Activated naive CD4-positive, alpha-beta T cell (primary cell): Measurements from ENCODE around the gene EPGN.

Experiments used
- DNase-seq, 4 experiments: peaks; one replicate each; lab custom pipeline; 2025; lab: John Stamatoyannopoulos, UW

Gene EPGN

DNA sequence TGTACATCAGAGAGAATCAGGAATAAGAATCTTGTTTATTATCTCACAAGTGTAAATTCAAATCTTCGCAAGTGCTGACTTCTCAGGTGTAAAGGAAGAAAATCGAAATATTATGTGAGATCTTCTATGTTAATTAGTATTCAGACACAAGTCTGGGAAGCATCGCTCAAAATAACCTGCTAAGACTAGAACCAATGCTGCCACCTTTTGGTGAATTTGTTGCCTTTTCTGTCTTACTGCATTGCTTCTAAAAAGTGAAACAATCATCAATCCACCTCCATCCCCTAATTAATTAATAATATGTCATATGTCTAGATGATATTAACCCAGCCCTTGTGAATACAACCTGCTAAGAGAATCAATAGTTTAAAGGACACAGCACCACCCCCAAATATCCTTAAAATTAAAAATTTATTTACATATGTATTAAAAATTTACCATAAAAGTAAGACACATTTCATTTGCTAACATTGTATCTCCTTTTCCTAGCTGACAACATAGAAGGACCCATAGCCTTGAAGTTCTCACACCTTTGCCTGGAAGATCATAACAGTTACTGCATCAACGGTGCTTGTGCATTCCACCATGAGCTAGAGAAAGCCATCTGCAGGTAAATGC, 3.5 kb downstream of the EPGN start:
- no peak for DNase-seq

DNA sequence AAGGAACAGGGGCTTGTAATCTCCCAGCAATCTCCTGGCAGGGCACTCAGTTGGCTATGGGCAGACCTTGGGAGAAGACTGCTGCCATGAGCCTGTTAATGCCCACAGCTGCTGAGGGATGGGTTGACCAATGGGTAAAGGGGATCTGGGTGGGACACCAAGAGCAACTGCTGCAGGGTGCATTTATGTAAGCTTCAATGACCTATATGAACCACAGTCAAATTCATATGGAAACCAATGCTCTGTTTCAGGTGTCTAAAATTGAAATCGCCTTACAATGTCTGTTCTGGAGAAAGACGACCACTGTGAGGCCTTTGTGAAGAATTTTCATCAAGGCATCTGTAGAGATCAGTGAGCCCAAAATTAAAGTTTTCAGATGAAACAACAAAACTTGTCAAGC, 6.1 kb downstream of the EPGN start:
- no peak for DNase-seq

DNA sequence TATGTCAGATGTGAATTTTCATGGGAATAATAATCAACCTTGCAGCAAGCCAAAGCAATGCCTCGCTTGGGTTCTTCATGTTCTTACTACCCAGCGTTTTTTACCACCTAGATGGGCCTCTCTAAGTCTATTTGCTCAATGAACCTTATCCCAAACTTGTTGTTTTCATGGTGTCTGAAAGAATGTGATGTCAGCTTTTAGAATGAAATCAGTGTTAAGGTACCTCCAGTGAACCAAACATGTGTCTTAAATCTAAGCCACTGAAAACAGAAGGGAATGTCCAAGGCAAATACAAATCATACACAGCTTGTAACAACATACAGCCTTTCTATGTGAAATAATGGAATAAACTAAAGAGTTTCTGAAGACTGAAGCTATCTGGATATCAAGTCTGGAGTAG, 6.7 kb downstream of the EPGN start:
- no peak for DNase-seq

DNA sequence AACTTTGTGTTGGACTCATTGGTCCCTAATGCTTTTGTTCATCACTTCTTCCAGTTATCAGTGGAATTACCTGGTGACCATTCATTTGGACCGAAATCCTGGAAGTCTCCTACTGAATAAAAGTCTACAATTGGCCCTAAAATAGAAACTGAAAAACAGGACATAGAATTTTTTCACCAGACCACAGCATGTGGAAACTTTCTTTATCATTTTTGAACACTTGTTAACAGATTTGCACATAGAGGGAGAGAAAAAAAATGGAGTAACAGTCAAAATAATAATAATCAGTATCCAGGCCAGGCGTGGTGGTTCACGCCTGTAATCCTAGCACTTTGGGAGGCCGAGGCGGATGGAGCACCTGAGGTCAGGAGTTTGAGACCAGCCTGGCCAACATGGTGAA, 7.1 kb downstream of the EPGN start:
- DNase-seq = no peak

DNA sequence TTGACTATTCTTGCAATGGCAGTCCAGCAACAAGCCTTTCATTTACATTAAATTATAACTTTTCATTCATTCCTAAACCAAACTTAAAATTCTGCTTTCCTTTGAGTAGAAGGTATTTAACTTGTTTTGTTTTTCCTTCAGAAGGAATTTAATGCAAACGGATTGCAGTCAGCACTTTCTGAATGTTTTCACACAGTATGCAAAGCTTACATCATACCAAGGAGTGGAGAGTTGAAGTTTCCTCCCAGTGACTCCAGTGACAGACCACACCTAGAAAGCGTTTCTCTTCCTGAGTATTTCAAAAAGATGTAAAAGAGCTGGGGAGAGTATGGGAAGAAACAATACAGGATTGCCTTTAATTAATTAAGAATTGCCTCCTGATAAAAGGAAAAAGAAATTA, 8.1 kb downstream of the EPGN start:
- no peak for DNase-seq

DNA sequence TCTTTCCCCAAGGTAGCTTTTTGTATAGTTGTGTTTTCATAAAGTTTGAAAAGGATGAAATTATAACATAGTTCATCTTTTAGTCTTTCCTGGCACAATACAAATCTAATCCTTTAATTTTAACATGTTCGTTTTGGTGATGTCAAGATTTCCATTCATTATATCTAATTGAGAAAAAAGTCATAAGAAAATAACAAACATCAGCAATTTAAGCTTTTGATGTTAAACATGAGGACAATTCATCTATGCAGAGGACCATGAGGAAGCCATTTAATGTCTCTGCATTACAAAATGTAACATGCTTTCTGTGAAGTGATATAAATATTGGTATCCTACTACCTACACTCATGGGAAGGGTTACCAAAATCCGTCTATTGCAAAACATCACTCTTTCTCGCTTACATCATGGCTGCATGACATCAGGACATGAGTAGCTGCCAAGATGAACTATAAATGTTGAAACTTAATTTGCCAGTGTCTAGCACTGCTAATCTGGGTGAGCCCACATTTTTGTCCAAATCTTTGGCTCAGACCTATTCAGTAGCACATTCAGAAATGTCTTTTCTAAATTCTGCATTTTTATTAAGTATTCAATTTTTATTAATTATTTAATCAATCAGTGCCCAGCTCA, 9.5 kb downstream of the EPGN start:
- no peak for DNase-seq

DNA sequence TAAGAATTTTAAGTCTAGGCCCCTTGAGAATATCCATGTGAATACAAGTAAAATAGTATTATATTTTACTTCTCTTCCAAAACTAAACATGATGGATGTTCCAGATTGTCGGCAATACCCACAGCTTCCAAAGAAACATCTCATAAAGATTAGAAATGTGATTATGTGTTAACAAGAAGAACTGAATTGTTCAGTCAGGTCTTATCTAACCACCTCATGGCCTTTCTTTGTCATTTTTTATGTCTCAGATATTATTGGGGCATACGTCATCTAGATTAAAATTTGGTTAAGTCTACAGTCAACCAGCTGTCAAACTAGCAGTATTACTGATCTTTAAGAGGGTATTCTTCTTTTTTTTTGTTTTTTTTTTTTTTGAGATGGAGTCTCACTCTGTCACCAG, 10.0 kb downstream of the EPGN start:
- DNase-seq = no peak

DNA sequence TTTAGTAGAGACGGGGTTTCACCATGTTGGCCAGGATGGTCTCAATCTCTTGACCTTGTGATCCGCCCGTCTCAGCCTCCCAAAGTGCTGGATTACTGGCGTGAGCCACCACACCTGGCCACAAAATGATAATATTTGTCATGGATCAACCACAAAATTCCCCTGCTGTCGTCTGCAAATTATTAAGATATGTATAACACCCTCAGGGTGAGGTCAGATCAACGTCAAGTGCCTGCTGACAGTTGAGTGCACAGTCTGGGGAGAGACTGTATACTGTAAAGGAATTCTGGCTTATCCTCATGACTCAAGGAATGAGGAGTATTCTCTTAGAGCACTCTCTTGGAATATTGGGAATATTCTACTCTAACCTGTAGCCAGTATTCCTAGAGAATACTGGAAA, 11.2 kb downstream of the EPGN start:
- DNase-seq = no peak

DNA sequence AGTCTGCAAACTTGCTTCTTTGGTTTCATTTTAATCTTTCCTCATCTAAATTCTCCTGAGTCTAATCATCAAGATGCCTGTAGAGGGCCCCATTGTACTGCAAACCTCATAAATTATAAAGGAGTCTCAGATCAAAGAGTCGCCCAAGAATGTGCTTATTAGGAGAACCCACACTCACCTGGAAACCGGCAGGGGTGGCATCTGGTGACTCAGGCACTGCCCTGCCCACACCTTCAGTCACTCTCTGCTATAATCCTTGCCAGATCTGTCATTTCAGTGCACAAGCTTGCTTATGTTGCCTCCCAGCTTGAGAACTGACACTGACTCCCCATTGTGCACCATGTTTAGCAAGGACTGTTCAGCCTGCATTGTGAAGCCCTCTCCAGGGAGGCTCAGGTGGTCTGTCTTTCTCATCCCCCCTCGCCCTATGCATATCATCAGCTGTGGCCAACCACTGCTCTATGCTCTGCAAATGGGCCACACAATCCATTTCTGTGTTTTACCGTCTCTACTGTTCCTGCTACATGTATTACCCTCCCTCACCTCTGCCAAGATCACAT, 12.4 kb downstream of the EPGN start:
- DNase-seq = peak in 1 of 4 experiments; percentile 1

DNA sequence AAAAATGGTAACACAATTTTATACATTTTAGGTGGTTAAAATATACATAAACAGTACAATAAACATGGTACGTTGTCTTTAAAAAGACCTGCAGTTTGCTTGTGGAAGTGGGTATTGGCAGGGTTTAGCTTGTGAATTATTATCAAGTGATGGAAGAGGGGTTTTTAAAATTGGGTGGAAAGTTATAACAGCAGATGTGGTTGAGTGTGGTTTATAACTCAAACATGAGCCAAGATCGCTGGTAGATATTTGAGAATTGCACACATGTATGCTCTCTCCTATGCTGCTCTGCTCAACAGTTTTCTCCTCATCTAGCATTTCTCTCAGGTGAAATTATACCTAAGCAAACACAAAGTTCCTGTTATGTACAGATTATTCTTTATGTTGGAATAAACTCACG, 14.0 kb downstream of the EPGN start:
- no peak for DNase-seq

DNA sequence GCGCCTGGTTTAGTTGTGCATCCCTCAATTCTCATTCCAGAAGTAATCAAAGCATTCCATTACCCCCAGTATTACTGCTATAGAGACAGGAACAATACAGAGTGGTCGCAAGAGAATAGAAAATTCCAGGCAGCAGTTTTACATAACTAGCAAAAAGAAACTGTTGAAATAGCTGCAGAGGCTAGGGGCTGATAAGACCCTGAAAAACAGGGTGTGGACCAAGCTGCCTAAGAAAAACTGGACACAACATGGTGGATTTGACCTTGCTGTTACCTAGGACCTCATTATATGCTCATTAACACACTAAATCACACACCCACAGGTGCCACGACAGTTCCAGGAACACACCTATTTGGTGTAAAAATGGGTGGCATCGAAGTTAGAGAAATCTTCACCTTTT, 15.4 kb downstream of the EPGN start:
- DNase-seq = no peak

DNA sequence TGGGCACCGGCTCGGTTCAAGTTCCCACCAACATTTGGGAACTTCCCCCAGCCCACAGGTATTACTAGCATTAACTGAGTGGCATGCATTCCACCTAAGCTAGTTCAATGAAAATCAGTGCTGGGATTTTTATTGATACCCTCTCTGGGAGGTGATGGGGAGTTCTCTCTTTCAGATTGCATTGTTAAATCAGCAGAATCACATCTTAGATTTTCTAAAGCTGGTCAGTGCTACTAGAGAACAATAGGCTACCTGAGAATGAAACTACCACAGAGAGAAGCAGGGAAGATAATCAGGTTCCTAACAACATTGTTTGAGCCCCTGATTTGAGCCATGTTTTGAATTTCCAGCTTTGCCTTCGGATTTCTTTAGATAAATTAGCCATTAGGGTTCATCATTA, 16.0 kb downstream of the EPGN start:
- no peak for DNase-seq

DNA sequence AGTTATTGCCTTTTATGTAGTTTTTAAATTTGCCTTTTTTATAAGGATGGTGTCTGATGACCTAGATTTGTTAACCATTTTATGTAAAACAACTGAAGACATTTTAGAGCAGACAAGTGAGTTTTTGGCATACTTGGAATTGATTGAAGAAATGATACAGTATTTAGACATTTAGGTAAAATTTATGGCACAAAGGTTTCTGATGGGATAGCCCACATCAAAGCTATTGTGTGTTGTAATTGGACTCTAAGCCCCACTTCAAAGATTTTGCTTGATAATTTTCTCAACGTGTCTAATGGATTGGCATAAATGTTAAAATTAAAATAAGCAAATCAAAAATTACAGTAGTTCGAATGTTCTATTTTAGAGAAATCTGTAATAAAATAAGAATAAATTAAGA, 17.6 kb downstream of the EPGN start:
- DNase-seq = no peak

DNA sequence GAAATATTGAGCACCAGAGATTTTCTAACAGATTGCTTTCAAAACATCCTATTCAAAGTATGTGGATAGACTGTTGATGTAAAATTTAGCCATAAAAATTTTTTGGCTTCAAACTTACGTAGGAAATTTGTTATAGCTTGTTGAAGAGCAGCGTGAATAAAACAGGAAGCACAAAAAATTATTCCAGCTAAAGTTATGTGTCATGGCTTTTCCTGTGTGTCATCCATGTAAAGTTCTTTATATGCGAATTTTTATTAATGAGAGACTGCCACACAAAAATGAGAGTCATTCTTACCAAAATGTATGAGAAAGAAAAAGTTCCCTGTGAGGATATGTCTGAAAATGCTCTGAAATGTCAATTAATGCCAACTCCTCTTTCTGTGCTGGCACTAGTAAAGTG, 19.5 kb downstream of the EPGN start:
- no peak for DNase-seq

DNA sequence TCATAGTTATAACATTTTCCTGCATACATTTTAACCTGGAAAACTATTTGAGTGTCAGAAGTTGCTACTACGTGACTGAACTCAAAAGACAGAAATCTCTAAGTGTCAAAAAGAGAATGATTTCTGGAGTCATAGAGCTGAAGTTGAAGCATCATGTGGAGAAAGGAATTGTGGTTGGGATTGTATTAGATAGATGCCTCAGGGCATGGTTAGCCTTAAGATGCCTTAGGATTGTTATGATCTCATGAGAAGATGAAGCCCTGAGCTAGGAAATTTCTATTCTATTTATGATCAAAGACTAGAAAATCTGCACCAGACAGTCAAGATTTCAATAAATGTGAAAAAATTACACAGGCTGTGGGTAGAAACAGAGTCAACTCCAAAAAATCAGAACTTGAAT, 20.2 kb downstream of the EPGN start:
- no peak for DNase-seq

DNA sequence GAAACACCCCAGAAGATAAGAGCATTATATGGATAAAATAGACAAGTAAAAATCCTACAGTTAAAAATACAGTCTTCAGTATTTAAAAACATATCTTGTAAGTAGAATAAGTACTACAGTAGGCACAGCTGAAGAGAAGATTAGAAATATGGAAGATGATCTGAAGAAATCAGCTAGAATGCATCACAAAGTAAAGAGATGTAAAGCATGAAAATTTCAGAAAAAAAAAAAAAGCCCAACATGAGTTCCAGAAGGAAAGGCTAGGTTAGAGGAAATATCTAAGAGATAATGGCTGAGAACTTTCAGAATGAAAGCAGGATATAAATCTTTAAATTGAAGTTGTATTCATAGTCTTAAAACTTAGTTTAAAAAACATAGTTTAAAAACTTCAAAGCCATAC, 21.0 kb downstream of the EPGN start:
- no peak for DNase-seq

DNA sequence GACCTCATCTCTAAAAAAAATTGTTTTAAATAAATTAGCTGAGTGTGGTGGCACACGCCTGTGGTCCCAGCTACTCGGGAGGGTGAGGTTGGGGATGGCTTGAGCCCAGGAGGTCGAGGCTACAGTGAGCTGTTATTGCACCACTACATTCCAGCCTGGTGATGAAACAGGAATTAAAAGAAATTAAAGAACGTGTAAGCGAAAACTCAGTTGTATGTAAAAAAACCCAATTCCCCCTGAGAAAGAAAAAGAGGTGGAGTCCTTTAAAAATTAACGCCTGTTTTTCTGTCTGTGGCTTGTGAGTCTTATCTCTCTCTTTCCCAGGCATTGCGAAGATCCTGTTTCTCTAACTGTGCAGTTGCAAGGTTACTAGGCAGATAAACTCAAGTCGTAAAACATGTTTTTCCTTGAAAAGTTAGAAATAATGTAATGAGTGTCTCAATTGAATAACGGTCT, 22.1 kb downstream of the EPGN start:
- DNase-seq = no peak

DNA sequence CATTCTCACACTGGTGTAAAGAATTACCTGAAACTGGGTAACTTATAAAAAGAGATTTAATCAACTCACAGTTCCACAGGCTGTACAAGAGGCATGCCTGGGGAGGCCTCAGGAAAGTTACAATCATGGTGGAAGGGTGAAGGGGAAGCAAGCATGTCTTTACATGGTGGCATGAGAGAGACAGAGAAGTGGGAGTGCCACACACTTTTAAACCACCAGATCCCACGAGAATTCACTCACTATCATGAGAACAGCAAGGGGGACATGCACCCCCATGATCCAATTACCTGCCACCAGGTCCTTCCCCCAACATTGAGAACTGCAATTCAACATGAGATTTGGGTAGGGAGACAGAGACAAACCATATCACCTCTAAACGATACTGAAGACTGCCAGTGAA, 23.0 kb downstream of the EPGN start:
- DNase-seq = no peak

DNA sequence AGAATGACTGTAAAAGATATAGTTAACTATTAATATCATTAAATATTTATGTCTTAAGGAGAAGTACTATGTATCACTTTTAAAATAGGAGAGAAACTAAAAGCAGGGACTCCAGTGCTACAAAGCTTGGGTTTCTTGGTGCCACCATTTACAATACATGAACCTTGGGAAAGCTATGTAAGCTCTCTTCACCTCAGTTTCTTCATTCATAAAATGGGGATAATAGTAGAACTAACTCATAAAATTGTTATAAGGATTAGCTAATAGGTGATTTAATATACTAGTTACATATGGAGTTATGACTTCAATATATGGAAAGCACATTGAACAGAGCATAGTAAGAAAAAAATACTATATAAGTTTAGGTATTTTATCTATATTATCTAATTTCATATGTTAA, 23.7 kb downstream of the EPGN start:
- no peak for DNase-seq

DNA sequence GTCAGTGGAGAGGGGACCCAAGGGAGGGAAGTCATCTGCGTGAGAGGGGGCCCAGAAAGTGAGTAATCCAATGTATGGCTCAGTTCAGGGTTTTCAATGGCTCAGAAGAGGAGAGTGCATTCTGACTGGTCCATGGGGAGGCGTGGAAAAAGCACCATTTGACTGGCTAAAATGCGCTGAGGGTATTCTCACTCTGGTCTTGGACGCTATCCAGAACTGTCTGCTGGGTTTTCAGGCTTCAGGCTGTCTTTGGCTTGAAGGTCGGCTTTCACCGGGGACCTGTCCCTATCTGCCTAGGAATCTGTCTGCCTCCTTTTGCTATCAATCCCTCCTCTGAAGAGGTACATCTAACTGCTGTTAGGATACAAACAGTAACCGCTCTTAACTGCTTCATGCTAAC, 26.4 kb downstream of the EPGN start:
- no peak for DNase-seq

DNA sequence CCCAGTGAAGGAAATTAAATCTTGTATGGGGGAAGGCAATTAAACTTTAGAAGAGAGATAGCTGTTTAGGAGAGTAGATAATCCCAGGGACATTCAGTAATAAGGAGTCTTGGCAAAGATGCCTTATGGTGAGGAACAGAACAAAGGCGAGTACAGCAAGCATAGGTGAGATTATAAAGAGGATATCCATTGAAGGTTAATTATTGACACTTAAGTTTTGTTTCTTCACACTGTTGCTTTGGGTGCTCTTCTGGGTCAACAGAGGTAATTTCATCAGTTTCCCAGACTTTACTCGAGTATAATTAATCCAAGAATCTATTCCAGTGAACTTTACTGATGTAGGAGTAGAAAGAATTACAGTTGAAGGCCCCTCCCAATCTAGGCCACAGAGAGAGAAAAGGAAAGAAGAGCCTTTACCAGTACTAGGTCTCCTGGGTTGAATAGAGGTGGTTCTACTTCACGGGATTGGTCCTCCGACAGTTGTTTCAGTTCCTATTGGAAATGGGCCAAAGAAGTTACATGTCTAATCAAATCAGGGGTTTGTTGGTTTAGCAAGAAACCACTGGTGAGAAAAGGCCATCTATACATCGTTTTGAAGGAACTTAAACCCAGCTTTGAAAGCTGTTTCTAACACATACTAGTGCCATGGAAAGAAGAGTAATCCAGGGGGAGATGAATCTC, 27.2 kb downstream of the EPGN start:
- no peak for DNase-seq

DNA sequence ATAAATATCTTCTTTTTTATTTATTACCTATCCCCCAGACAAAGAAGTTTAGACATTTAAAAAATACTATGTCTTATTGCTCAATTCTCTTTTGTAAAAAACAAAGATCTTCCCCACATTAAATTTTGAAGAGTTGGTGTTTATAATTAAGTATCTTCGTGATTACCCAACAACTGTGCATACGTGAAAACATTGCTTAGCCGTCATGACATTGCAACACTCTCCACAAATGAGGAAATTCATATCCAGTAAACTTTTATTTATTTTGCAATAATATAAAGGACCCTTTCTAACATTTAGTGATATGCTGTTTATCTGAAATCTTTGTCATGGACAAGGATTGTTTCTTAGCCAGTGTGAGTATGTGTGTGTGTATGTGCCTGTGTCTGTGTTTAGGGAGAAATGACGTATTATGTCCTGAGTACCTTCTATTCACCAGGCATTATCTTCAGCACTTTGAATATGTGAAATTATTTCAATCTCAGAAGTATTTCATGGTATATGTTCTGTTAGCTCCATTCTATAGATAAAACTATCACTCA, 30.6 kb downstream of the EPGN start:
- no peak for DNase-seq

DNA sequence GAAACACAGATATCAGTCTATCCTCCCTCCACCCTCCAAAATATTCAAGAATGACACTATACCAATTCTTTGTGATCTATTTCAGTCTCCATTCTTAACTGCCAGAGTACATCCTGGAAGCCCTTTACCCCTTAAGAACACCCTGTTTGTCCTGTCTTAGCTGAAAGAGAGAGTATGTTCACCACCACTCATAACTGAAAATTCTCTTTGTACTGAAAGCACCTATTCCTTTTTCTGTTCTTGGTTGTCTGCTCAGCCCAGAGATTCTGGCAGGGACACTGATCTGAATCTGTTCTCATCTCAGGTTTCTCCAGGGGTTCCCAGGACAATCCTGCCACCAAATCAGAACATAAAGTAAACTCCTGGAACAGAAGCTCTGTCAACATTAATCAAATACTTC, 31.2 kb downstream of the EPGN start:
- no peak for DNase-seq
